ENCODE results near the gene MMP27.
"Not testable (repeated sequence)": the region's sequence is repeated elsewhere in the genome, so short reads cannot be mapped to it uniquely, and the experiment has no call there.

The MMP27 gene

GRCh38 chr11:102705626-102706025, at the start of gene MMP27:
Gene MMP27 (minus strand): TSS chr11:102705769. CDS start chr11:102705714, 55 bp downstream.
- H3K27ac Mint-ChIP-seq: no peak within 1 kb of the TSS

GRCh38 chr11:102753267-102753666, 47.7 kb upstream of the MMP27 start:
- H3K36me3 Mint-ChIP-seq: no peaks in the 10 kb centered on the region
- no peak overlapping the region for H3K4me3 Mint-ChIP-seq
- H3K9me3 Mint-ChIP-seq: peaks cover 2% of the 10 kb centered on the region
- H3K4me1 Mint-ChIP-seq: peaks cover 6% of the 10 kb centered on the region
- no peak overlapping the region for H3K27ac Mint-ChIP-seq
- ATAC-seq: no peak
- peaks cover 32% of the 10 kb centered on the region for H3K27me3 Mint-ChIP-seq

More at GRCh38 chr11:102705626-102706025, at the start of gene MMP27:
- Mint-ChIP-seq H3K9me3 (no peaks in the 10 kb centered on the region), H3K4me3 (no peak within 1 kb of the TSS), H3K27me3 (no peaks in the 10 kb centered on the region), H3K36me3 (no peaks in the 10 kb centered on the region), H3K4me1 (no peaks in the 10 kb centered on the region)
- ATAC-seq: no peak

GRCh38 chr11:102751673-102752072, 46.1 kb upstream of the MMP27 start:
- H3K27ac Mint-ChIP-seq: no peak overlapping the region
- no peak overlapping the region for H3K4me3 Mint-ChIP-seq
- H3K36me3 Mint-ChIP-seq: no peaks in the 10 kb centered on the region
- peaks cover 44% of the 10 kb centered on the region for H3K27me3 Mint-ChIP-seq
- no peaks in the 10 kb centered on the region for H3K4me1 Mint-ChIP-seq
- peaks cover 9% of the 10 kb centered on the region for H3K9me3 Mint-ChIP-seq
- no peak for ATAC-seq

GRCh38 chr11:102749101-102749722, 43.6 kb upstream of the MMP27 start:
- no peak for ATAC-seq
- Mint-ChIP-seq H3K9me3 (peaks cover 11% of the 10 kb centered on the region), H3K27me3 (peaks cover 22% of the 10 kb centered on the region), H3K4me3 (no peak overlapping the region), H3K27ac (no peak overlapping the region), H3K4me1 (no peaks in the 10 kb centered on the region), H3K36me3 (no peaks in the 10 kb centered on the region)

GRCh38 chr11:102746746-102747578, 41.4 kb upstream of the MMP27 start:
- H3K36me3 Mint-ChIP-seq, H3K4me1 Mint-ChIP-seq, H3K4me3 Mint-ChIP-seq, H3K27ac Mint-ChIP-seq, ATAC-seq: not testable (repeated sequence)
- Mint-ChIP-seq H3K27me3 (peaks cover 13% of the 10 kb centered on the region), H3K9me3 (peaks cover 13% of the 10 kb centered on the region)

- Mint-ChIP-seq H3K27ac (no peak overlapping the region), H3K36me3 (no peaks in the 10 kb centered on the region), H3K27me3 (peaks cover 16% of the 10 kb centered on the region), H3K9me3 (peaks cover 5% of the 10 kb centered on the region), H3K4me3 (no peak overlapping the region), H3K4me1 (no peaks in the 10 kb centered on the region)
- ATAC-seq: no peak
Measured at GRCh38 chr11:102734650-102735049, 29.1 kb upstream of the MMP27 start.

GRCh38 chr11:102733232-102733875, 27.8 kb upstream of the MMP27 start:
- Mint-ChIP-seq H3K27ac (no peak overlapping the region), H3K36me3 (no peaks in the 10 kb centered on the region), H3K9me3 (peaks cover under 1% of the 10 kb centered on the region), H3K27me3 (peaks cover 4% of the 10 kb centered on the region), H3K4me1 (no peaks in the 10 kb centered on the region), H3K4me3 (no peak overlapping the region)
- peak; percentile 50 for ATAC-seq

GRCh38 chr11:102730944-102731343, 25.4 kb upstream of the MMP27 start:
- not testable (repeated sequence) for H3K27me3 Mint-ChIP-seq, H3K9me3 Mint-ChIP-seq, H3K4me1 Mint-ChIP-seq, ATAC-seq, H3K4me3 Mint-ChIP-seq, H3K27ac Mint-ChIP-seq, H3K36me3 Mint-ChIP-seq

GRCh38 chr11:102729849-102730815, 24.6 kb upstream of the MMP27 start:
- Mint-ChIP-seq H3K36me3 (no peaks in the 10 kb centered on the region), H3K27ac (no peak overlapping the region), H3K27me3 (no peaks in the 10 kb centered on the region), H3K4me1 (no peaks in the 10 kb centered on the region), H3K4me3 (no peak overlapping the region), H3K9me3 (no peaks in the 10 kb centered on the region)
- no peak for ATAC-seq

GRCh38 chr11:102727890-102728289, 22.3 kb upstream of the MMP27 start:
- H3K36me3 Mint-ChIP-seq: no peaks in the 10 kb centered on the region
- no peaks in the 10 kb centered on the region for H3K4me1 Mint-ChIP-seq
- H3K9me3 Mint-ChIP-seq: no peaks in the 10 kb centered on the region
- ATAC-seq: no peak
- no peak overlapping the region for H3K4me3 Mint-ChIP-seq
- no peaks in the 10 kb centered on the region for H3K27me3 Mint-ChIP-seq
- H3K27ac Mint-ChIP-seq: no peak overlapping the region

GRCh38 chr11:102724904-102725500, 19.4 kb upstream of the MMP27 start, which contains the start of gene MMP8:
Gene MMP8 (minus strand): TSS chr11:102724954. CDS start chr11:102724855, 99 bp downstream.
- Mint-ChIP-seq H3K9me3 (no peaks in the 10 kb centered on the region), H3K4me3 (no peak within 1 kb of the TSS), H3K4me1 (no peaks in the 10 kb centered on the region), H3K27ac (no peak within 1 kb of the TSS), H3K27me3 (no peaks in the 10 kb centered on the region), H3K36me3 (no peaks in the 10 kb centered on the region)
- ATAC-seq: no peak

- no peaks in the 10 kb centered on the region for H3K4me1 Mint-ChIP-seq
- no peaks in the 10 kb centered on the region for H3K27me3 Mint-ChIP-seq
- no peak overlapping the region for H3K27ac Mint-ChIP-seq
- no peaks in the 10 kb centered on the region for H3K9me3 Mint-ChIP-seq
- no peak overlapping the region for H3K4me3 Mint-ChIP-seq
- H3K36me3 Mint-ChIP-seq: no peaks in the 10 kb centered on the region
- no peak for ATAC-seq
Measured at GRCh38 chr11:102722821-102723220, 17.3 kb upstream of the MMP27 start.

GRCh38 chr11:102719620-102720277, 14.2 kb upstream of the MMP27 start:
- peaks cover 13% of the 10 kb centered on the region for H3K4me1 Mint-ChIP-seq
- no peak overlapping the region for H3K27ac Mint-ChIP-seq
- H3K36me3 Mint-ChIP-seq: no peaks in the 10 kb centered on the region
- no peaks in the 10 kb centered on the region for H3K9me3 Mint-ChIP-seq
- no peaks in the 10 kb centered on the region for H3K27me3 Mint-ChIP-seq
- no peak for ATAC-seq
- no peak overlapping the region for H3K4me3 Mint-ChIP-seq

GRCh38 chr11:102717280-102717679, 11.7 kb upstream of the MMP27 start:
- no peak for ATAC-seq
- H3K4me1 Mint-ChIP-seq: peaks cover 13% of the 10 kb centered on the region
- no peak overlapping the region for H3K27ac Mint-ChIP-seq
- no peak overlapping the region for H3K4me3 Mint-ChIP-seq
- H3K27me3 Mint-ChIP-seq: no peaks in the 10 kb centered on the region
- no peaks in the 10 kb centered on the region for H3K36me3 Mint-ChIP-seq
- H3K9me3 Mint-ChIP-seq: no peaks in the 10 kb centered on the region

Data from stimulated activated memory B cell treated with anti-CD40 and anti-IgM and Interleukin-4, amounts not matched to agents 10 μg/mL and 1 μg/mL and 100 μg/mL, for 72 hours (primary cell).